EL (cell line): ENCODE measurements around the gene TTC21A.
A peak's percentile ranks its signal among the peaks of the same experiment; 100 is the strongest.

Experiments used
- DNase-seq: peaks from one replicate; pipeline ENCODE4 v3.0.0-alpha.2; 2016

TTC21A gene

DNA sequence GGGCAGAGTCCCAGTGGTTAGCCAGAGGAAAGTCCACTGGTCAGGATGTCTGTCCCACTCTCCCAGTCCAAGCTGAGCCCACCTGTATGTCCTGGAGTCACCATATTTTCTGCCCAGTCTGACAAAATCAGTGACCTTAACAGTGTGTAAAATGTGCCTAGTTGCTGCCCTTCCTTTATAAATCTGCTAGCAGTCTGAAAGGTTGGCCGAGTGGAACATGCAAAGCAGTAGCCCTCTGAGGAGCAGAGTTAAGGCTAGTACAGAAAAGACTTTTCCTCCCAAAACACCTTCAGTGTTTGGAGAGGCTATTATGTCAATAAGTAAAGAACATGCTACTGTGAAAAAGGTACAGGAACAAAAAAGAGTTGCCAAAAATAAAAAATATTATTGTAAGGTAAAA lies 15.3 kb downstream of the TTC21A start:
- no peak for DNase-seq

DNA sequence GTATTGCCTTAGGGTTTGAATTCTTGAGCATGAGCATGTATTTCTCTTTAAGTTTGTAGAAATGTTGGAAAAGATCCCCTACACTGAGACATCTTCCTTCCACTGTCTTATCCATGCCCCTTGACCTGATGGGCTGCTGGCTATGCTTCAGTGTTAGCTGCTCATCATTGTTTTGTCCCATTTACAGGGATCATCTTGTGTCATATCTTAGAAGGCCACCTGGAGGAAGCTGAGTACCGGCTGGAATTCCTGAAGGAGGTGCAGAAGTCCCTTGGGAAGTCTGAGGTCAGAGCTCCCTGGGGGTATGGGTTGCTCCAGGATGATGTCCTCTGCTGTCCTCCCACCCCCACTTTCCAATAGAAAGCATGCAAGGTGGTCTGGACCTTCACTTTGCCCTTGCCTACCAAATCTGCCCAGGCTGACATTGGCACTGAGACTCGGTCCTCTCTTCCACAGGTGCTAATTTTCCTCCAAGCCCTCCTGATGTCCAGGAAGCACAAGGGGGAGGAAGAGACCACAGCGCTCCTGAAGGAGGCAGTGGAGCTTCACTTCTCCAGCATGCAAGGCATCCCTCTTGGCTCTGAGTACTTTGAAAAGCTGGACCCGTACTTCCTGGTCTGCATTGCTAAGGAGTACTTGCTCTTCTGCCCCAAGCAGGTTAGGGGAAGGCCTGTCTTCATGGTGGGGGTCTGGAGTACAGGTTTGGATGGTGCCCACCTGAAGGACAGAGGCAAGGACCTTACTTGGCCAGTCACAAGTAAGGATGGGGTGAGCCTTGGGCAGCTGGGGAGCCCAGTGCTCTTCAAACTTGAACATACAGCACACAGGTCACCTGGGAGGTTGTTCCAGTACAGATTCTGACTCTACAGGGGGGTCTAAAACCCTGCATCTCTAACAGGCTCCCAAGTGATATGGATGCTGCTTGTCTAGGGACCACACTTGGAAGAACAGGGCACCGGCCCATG lies 17.7 kb downstream of the TTC21A start:
- DNase-seq: peak; percentile 35

DNA sequence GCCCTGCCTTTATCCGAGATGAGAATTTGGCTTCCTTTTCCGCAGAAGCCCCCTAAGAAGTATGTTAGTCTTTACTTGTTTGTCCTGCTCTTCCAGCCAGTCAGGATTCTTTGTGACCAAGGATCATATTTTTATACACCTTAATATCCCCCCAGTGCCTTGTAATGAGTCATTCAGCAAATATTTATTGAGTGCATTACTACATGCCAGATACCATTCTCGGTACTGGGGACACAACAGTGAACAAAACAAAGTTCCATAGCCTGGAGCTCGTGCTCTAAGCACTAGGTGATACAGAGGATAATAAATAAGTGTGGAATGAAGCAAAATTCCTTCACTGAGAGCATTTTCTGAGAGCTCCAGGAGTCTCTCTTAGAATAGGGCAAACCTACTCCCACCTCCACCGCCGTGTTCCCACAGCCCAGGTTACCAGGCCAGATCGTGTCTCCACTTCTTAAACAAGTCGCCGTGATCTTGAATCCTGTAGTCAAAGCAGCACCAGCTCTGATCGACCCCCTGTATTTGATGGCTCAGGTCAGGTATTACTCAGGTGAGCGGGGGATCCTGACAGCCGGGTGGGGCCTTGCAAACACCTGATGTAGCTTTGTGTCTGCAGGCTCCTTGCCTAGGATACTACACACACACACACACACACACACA lies 18.5 kb downstream of the TTC21A start:
- DNase-seq: peak; percentile 62

GRCh38 chr3:39126532-39127071 lies 19.1 kb downstream of the TTC21A start:
- peak; percentile 53 for DNase-seq

DNA sequence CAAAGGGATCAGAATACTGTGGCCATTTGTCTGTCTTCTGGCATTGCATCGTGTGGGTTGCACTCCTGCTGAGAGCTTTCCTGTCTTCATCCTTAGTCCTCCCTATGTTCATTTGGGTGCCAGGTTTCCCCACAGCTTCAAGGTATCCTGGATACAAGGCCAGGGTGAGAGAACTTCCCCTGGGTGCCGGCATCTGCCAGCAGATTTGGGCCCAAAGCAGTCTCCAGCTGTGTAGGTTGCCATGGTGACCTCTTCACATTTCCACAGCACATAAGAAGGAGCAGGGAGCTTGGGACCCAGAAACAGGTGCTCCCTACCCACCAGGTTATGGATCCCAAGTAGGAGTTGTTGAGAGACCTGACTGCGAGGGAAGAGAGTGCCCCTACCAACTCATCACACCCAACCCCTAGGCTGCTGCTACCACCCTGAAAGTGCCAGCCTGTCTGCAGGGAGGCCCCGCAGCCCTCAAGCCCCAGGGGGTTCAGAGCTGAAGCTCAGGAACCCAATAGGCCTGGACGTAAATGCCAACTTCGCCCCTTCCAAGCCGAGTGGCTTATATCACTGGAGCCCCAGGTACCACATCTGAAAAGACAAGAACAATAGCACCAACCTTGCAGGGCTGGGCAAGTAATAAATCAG lies 19.9 kb downstream of the TTC21A start:
- no peak for DNase-seq

GRCh38 chr3:39127908-39128304 lies 20.4 kb downstream of the TTC21A start:
- DNase-seq: no peak

DNA sequence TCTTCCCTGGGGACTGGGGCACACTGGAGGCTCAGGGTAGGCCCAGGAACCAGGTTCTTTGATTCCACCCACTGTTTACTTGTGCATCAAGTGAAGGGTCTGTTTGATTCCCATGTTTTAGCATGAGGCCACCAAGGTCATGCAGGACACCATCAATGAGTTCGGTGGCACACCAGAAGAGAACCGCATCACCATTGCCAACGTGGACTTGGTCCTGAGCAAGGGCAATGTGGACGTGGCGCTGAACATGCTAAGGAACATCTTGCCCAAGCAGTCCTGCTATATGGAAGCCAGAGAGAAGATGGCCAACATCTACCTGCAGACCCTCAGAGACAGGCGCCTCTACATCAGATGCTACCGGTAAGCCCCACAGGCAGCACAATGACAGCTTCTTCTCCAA lies 21.5 kb downstream of the TTC21A start:
- no peak for DNase-seq

GRCh38 chr3:39130026-39130425 lies 22.5 kb downstream of the TTC21A start:
- no peak for DNase-seq

DNA sequence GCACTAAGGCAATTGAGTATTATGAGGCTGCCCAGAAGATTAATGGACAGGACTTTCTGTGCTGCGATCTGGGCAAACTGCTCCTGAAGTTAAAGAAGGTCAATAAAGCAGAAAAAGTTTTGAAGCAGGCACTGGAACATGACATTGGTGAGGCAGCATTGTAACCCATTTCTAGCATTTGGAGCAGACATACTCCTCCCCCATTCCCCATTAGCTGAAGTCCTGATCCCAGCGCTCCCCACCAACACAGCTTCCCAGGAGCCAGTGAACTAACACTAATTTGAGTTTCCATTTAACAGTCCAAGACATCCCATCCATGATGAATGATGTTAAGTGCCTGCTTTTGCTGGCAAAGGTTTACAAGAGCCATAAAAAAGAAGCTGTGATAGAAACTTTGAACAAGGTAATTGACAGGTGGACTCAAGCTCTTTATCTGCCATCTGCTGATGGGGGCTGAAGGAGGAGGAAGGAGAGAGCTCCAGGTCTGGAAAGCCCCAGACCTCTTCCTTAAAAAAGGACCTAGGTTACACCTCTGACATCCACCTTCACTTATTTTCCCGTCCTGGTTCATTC lies 23.3 kb downstream of the TTC21A start:
- DNase-seq: no peak

GRCh38 chr3:39132096-39133092 lies 24.9 kb downstream of the TTC21A start:
- no peak for DNase-seq

DNA sequence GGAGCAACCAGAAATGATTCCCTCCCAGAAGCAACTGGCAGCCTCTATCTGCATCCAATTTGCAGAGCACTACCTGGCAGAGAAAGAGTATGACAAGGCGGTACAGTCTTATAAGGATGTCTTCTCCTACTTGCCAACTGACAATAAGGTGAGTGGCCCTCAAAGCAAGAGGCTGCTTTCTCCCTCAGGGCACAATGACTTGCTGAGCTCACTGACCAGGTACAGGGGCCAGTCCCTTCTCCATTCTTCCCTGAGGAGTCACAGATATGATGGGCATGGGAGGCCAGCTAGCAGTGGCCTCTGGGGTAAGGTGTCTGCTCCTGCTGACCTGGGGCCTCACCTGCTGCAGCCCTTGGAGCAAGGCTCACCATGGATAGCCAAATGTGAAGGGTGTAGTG lies 25.6 kb downstream of the TTC21A start:
- DNase-seq: no peak

- DNase-seq: no peak
Observed at GRCh38 chr3:39133822-39134221, 26.3 kb downstream of the TTC21A start.

DNA sequence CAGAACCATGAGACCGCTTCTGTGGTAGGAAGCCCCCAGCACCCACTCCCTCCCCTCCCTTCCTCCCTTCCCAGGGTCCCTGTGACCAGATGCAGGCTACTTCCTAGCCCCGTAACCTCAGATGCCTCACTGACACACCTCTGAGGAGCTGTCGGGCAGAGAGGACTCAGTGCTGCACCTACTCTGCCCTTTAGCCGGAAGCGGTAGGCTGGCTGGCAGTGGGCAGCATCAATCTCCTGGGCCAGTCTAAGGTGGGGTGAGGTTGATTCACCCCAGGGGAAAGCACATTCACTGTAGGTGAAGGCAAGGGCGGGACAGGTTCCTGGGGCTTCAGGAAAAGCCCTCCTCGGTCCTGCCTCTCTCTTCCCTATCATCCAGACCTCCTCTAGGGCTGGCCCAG lies 26.8 kb downstream of the TTC21A start:
- no peak for DNase-seq

- no peak for DNase-seq
Observed at GRCh38 chr3:39135170-39135805, 27.8 kb downstream of the TTC21A start.

DNA sequence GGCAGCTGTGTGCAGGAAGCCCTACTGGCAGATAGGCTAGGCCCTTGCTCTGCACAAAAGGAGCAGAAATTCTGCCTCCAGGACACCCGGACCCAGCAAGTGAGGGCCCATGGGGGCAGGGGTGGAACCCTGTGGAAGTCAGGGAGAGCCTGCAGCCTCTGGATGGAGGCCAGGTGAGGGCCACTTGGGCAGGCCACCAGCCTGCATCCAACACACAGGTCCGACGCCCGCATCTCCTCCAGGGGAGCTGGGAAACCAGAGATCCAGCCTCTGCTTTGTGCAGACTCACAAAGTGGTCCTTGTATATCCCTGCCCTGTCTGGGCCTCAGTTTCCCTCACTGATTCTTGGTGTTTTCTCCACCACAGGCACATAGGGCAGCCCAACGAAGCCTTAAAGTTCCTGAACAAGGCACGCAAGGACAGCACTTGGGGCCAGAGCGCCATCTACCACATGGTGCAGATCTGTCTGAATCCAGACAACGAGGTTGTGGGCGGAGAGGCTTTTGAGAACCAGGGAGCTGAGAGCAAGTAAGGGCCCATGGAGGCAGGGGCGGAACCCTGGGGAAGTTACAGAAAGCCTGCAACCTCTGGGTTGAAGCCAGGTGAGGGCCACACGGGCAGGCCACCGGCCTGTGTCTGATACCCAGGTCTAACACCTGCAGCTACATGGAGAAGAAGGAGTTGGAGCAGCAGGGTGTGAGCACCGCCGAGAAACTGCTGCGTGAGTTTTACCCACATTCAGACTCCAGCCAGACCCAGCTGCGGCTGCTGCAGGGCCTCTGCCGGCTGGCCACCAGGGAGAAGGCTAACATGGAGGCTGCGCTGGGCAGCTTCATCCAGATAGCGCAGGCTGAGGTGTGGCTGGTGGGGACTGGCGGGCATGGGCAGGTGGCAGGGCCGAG lies 29.3 kb downstream of the TTC21A start:
- no peak for DNase-seq

GRCh38 chr3:39137435-39137936 lies 30.0 kb downstream of the TTC21A start:
- no peak for DNase-seq

DNA sequence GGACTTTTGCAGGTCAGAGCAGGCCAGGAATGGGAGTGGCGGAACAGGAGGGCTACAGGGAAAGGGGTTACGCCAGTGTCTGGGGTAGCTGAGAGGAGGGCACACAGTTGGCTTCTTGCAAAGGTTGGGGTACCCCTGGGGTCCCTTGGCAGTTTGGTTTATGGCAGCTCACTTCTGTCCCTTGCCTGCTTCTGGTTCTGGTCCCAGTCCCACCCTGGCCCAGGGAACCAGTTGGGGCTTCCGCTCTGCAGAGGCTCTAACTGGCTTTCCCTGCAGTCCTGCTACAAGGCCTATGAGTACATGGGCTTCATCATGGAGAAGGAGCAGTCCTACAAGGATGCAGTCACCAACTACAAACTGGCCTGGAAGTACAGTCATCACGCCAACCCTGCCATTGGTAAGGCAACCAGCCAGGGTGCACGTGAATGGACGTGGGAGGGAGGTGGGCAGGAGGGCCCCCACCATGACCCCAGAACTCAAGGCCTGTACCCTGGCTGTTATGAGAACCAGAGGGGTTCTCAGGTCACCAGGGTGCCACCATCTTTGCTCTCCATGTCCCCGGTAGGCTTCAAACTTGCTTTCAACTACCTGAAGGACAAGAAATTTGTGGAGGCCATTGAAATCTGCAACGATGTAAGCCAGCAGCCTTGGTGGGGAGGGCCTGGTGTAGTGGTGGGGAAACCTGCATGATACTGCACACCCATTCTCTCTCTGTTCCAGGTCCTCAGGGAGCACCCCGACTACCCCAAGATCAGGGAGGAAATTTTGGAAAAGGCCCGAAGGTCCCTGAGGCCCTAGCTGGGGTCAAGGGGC lies 30.7 kb downstream of the TTC21A start:
- no peak for DNase-seq

GRCh38 chr3:39138804-39139415 lies 31.4 kb downstream of the TTC21A start:
- DNase-seq: no peak

GRCh38 chr3:39139442-39139841 lies 32.0 kb downstream of the TTC21A start:
- no peak for DNase-seq
